IMR-90 (cell line): ENCODE results near the gene SYPL1.

Experiments
- CTCF ChIP-seq: conservative IDR thresholded peaks from 2 replicates; pipeline ENCODE4 v1.5.1; 2012; ENCODE audit warnings: mild to moderate bottlenecking, low read depth, low read length, improper control_type of control experiment
- POLR2A ChIP-seq: IDR thresholded peaks from 2 replicates; pipeline ENCODE4 v1.6.1; 2012; ENCODE audit warnings: mild to moderate bottlenecking, low read depth, low read length
- USF2 ChIP-seq: fragments of 150-350 bp; IDR thresholded peaks from 2 replicates; pipeline ENCODE4 v1.6.1; 2017; ENCODE audit warnings: mild to moderate bottlenecking, antibody characterized with exemption, low read length, low read depth

DNA sequence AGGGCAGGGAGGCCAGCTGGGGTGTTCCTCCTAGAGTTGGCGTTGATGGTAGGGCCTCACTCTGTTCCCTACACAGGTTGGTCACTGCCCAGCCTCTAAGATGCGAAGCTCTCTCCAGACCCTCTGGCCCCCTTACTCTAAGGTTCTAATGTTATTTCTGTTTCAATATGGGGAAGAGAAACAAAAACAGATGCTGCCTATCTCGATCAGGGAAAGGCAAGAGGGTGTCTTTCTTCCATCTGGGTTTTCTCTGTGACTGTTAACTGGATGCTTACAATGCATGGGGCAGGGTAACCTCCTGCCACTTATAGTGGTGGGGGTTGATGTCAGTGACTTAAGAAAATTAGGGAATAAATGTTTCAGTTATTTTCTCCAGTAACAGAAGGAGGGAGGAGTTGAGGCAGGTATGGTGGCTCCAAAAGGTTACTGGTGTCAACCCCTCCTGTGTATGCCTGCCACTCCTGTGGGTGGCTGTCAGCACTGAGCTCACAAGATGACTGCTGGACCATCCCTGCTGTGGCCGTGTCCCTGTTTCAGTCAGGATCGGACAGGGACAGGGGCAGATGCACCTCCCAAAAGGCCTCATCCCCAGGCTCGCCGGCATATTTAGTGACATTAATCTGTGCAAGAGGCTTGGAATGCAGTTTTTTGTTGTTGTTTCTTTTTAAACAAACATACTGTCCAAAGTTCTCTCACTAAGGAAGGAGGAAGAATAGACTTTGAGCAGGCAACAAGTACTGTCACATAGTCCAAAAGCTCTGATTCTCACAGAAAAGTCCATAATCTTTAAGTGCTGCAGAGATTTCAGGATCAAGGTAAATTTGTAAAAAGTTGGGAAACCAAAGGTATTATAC is 39.6 kb upstream of the SYPL1 start:
- TF ChIP-seq USF2 = no peak
- TF ChIP-seq CTCF = no peak
- no peak for TF ChIP-seq POLR2A
